ENCODE data around the gene MAPK7.

- TF ChIP-seq CTCF (IDR thresholded peaks at IDR 0.05; ENCODE audit: low read depth, low read length): peak; percentile 57
- no peak for TF ChIP-seq MYC (IDR thresholded peaks at IDR 0.05; ENCODE audit: low read depth, low read length)
- TF ChIP-seq POLR2A (IDR thresholded peaks at IDR 0.05; ENCODE audit: extremely low read depth, insufficient read length): no peak
- no peak for TF ChIP-seq MAX (IDR thresholded peaks at IDR 0.05; ENCODE audit: low read depth, low read length)
These were observed 40.0 kb upstream of the MAPK7 start for GRCh38 chr17:19338031-19338990.

Measured in NB4 (cell line).